Fibroblast of skin of abdomen (primary cell): ENCODE results near the gene SYMPK.

ENCODE experiments used
- DNase-seq: peaks from one replicate; pipeline ENCODE4 v3.0.0-alpha.2; 2013

The SYMPK gene

GRCh38 chr19:45765702-45766295 lies 97.1 kb downstream of the SYMPK start:
- DNase-seq = no peak
